HG03460 (cell line): ENCODE data around the gene GPNMB.
"Not testable (repeated sequence)": the region's sequence is repeated elsewhere in the genome, so short reads cannot be mapped to it uniquely, and the experiment has no call there.

Experiments used
- ATAC-seq: cut with Tn5 transposase; IDR thresholded peaks from one replicate; pipeline ENCODE4 v1.9.1; 2021; ENCODE audit not compliant: unreplicated experiment

GPNMB gene

DNA sequence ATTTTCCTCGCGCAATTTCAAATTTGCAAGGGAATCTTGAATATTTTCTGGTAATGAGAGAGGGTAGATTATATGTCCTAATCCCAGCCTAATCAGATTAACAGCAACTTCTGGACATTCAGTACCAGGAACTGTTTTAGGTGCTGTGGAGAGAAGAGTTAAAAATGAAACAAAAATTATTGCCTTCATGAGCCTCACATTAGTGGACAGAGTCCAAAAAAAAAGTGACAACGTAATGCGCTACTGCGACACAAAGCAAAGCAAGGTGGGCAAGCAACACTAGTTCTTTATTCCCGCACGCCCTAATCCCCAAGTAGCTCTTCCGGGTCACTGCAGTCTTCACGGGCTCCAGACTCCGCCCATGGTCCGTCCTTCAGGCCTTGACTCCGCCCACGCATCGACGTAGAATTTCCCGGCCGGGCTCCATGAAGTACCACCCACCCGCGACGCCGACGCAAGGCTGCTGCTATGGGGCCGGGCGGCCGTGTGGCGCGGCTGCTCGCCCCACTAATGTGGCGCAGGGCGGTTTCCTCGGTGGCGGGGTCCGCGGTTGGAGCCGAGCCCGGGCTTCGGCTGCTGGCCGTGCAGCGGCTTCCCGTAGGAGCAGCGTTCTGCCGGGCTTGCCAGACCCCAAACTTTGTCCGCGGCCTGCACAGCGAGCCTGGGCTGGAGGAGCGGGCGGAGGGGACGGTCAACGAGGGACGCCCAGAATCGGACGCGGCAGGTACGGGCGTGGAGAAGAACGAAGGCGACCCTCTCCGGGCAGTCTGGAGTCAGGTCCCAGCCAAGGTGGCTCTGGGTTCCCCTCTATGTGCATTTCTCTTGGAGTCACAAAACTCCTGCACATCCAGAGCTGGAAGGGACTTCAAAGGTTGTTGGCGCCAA lies 52.6 kb downstream of the GPNMB start, which contains the start of gene MALSU1:
MALSU1 (plus strand) TSS at position 455 of the 885 bp plus-strand sequence; CDS start at position 469, 14 bp downstream.
- peak; percentile 100 for ATAC-seq

GRCh38 chr7:23299770-23300300 lies 53.3 kb downstream of the GPNMB start:
- ATAC-seq: peak; percentile 2

DNA sequence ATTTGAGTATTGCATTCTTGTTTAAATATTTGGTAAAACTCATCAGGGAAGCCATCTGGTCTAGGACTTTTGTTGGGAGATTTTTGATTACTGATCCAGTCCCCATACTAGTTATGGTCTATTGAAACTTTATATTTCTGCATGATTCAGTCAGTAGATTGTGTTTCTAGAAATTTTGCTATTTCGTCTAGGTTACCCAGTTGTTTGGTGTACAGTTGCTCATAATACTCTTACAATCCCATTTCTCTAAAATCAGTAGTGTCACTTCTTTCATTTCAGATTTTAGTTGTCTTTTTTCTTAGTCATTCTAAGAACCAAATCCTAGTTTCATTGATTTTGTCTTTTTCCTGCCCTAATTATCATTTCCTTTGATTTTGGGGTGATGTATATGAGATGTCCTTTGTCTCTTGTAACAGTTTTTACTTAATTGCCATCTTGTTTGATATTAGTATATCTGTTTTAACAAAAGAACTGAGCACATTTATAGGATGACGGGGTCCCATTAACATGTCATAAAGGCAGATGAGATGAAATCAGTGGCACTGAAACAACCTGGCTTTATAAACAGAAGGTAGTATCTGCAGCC lies 60.5 kb downstream of the GPNMB start:
- no peak for ATAC-seq

DNA sequence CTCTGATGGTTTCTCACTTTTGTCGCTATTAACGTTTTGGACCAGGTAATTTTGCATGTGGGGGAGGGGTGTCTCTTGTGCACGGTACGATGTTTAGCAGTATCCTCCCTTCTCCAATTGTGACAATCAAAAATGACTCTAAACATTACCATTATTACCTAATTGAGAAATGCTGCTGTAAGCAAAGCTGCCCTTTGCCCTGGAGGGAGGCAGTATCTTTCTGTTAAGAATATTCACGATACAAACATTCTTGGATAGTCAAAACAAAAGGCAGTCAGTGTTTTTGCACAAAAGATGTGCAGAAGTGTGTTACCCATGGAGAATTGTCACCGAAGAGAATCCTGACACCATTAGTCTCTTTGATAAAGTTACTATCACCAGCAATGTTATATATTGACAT lies 62.2 kb downstream of the GPNMB start:
- ATAC-seq: no peak

DNA sequence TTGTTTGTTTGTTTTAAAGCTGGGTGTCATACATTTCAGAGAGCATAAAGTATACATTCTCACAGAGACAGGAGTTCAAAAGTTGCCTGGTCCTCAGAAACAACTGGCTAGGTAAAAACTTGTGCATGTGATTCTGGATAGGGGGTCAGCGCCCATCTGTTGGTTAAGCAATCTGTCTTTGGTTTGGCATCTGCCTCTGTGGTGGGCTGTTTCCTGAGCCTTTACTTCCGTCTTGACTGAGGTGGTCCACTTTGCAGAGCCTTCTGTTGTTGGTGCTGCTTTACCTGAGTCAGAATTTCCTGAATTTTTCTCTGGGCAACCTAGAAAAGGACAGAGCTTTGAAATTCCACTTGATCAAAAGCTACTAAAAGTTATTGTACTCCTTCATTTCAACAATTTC lies 65.6 kb downstream of the GPNMB start:
- not testable (repeated sequence) for ATAC-seq

DNA sequence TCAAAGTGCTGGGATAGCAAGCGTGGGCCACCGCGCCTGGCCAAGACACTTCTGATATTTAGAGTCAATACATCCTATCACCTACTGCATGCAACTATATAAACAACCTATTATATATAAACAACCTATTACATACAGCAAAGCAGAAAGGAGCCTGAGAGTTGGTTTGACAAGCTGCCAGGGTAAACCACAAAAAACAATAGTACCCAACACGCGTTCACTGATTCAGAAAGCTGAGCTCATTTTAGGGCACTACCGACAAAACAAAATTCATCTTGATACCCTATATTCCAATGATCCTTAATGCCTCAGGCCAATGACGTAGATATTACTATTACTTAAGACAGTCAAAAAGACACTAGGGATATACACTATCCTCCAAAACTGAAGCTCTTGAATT lies 68.8 kb downstream of the GPNMB start:
- ATAC-seq: no peak
